Adipose tissue (tissue), 3 donors: Measurements from ENCODE around the gene COL16A1. TPM values are rescaled to one million over a fixed set of nuclear protein-coding genes. Genes with fewer than 3 reads are reported as not detected.

Source experiments
- H3K27ac ChIP-seq: one replicate; pipeline ENCODE4 v1.5.1; 2013; ENCODE audit warnings: low read depth, low read length
- WGBS, 3 donors: extraction: QIAGEN DNeasy Blood & Tissue Kit; methylation state at CpG; one replicate each; pipeline ENCODE4 v1.1.7; 2013; 5-methylcytosine and 5-hydroxymethylcytosine counted together
- polyA plus RNA-seq, 3 donors: library from polyadenylated mRNA; stranded (reverse); fragments of 200-250 nt; gene quantifications; one replicate each; pipeline ENCODE4 v1.2.3, GENCODE V29; 2013
- donor health status: healthy with polysubstance abuse.
- donor health status: Bipolar disorder and iron deficiency.
- donor health status: healthy.

COL16A1 gene
- polyA plus RNA-seq, 3 donors, result 4.3 to 30.4 (median 19.0) TPM

GRCh38 chr1:31674626-31675025 is 29.2 kb downstream of the COL16A1 start:
- 88 to 93% (median 90%) methylated on average over 8 of the region's 8 CpGs for WGBS, 3 donors
- no peak overlapping the region for H3K27ac ChIP-seq

GRCh38 chr1:31673433-31673832 is 30.4 kb downstream of the COL16A1 start:
- no peak overlapping the region for H3K27ac ChIP-seq
- 90 to 94% (median 91%) methylated on average over 9 of the region's 9 CpGs for WGBS, 3 donors

- WGBS, 3 donors, result 56 to 74% (median 62%) methylated on average over 13 of the region's 13 CpGs
- no peak overlapping the region for H3K27ac ChIP-seq
These were observed 30.8 kb downstream of the COL16A1 start for GRCh38 chr1:31672986-31673385.

GRCh38 chr1:31671561-31672201 is 32.1 kb downstream of the COL16A1 start:
- 74 to 78% (median 75%) methylated on average over 8 of the region's 8 CpGs for WGBS, 3 donors
- no peak overlapping the region for H3K27ac ChIP-seq

- WGBS, 3 donors, result 80 to 86% (median 86%) methylated on average over 11 of the region's 11 CpGs
- H3K27ac ChIP-seq, result no peak overlapping the region
These were observed 32.7 kb downstream of the COL16A1 start for GRCh38 chr1:31671147-31671546.

GRCh38 chr1:31670593-31670964 is 33.2 kb downstream of the COL16A1 start:
- H3K27ac ChIP-seq, result no peak overlapping the region
- 40 to 58% (median 53%) methylated on average over 6 of the region's 6 CpGs for WGBS, 3 donors

GRCh38 chr1:31669786-31670592 is 33.8 kb downstream of the COL16A1 start:
- 5 to 8% (median 5%) methylated on average over 27 to 30 of the region's 30 CpGs for WGBS, 3 donors
- no peak overlapping the region for H3K27ac ChIP-seq

GRCh38 chr1:31669433-31669785 is 34.4 kb downstream of the COL16A1 start:
- no peak overlapping the region for H3K27ac ChIP-seq
- 30 to 65% (median 60%) methylated on average over 7 of the region's 7 CpGs for WGBS, 3 donors

GRCh38 chr1:31668303-31668883 is 35.4 kb downstream of the COL16A1 start:
- H3K27ac ChIP-seq, result no peak overlapping the region
- 68 to 78% (median 77%) methylated on average over 10 to 11 of the region's 11 CpGs for WGBS, 3 donors

GRCh38 chr1:31667065-31667785 is 36.6 kb downstream of the COL16A1 start:
- H3K27ac ChIP-seq, result no peak overlapping the region

GRCh38 chr1:31666263-31666963 is 37.4 kb downstream of the COL16A1 start:
- no peak overlapping the region for H3K27ac ChIP-seq
- 60 to 66% (median 62%) methylated on average over 10 of the region's 10 CpGs for WGBS, 3 donors

More at GRCh38 chr1:31667065-31667785, 36.6 kb downstream of the COL16A1 start:
- WGBS, 3 donors, result 84 to 85% (median 85%) methylated on average over 19 of the region's 19 CpGs

GRCh38 chr1:31665234-31665878 is 38.5 kb downstream of the COL16A1 start:
- WGBS, 3 donors, result 69 to 79% (median 74%) methylated on average over 7 of the region's 7 CpGs
- H3K27ac ChIP-seq, result no peak overlapping the region

GRCh38 chr1:31664528-31664927 is 39.3 kb downstream of the COL16A1 start:
- WGBS, 3 donors, result 72 to 88% (median 88%) methylated on average over 9 of the region's 9 CpGs
- no peak overlapping the region for H3K27ac ChIP-seq

GRCh38 chr1:31663622-31664452 is 40.0 kb downstream of the COL16A1 start:
- WGBS, 3 donors, result 35 to 45% (median 45%) methylated on average over 9 of the region's 9 CpGs
- no peak overlapping the region for H3K27ac ChIP-seq

- H3K27ac ChIP-seq, result no peak overlapping the region
- WGBS, 3 donors, result 82 to 94% (median 93%) methylated on average over 12 of the region's 12 CpGs
These were observed 41.4 kb downstream of the COL16A1 start for GRCh38 chr1:31662463-31662862.

- H3K27ac ChIP-seq, result no peak overlapping the region
- WGBS, 3 donors, result 82 to 93% (median 92%) methylated on average over 6 of the region's 6 CpGs
These were observed 42.0 kb downstream of the COL16A1 start for GRCh38 chr1:31661856-31662255.

- H3K27ac ChIP-seq, result no peak overlapping the region
These were observed 42.9 kb downstream of the COL16A1 start for GRCh38 chr1:31660871-31661455.

More at GRCh38 chr1:31660871-31661455, 42.9 kb downstream of the COL16A1 start:
- 89 to 95% (median 91%) methylated on average over 4 of the region's 4 CpGs for WGBS, 3 donors
